Osteoblast (primary cell): ENCODE results near the gene CGRRF1. TPM values are rescaled to one million over a fixed set of nuclear protein-coding genes. Genes with fewer than 3 reads are reported as not detected.
A peak's percentile ranks its signal among the peaks of the same experiment; 100 is the strongest.

Source experiments
- DNase-seq: peaks from one replicate; pipeline ENCODE4 v3.0.0; 2011; ENCODE audit warnings: low spot score, mixed read lengths; ENCODE audit not compliant: insufficient read length; ENCODE audit errors: missing footprints
- H2AFZ ChIP-seq: 2 replicates; pipeline ENCODE4 v1.6.0; 2011; ENCODE audit warnings: mild to moderate bottlenecking, low read length
- H3K27ac ChIP-seq: 2 replicates; pipeline ENCODE4 v1.5.1; 2011; ENCODE audit warnings: mild to moderate bottlenecking, low read depth, low read length, moderate library complexity
- H3K27me3 ChIP-seq: 2 replicates; pipeline ENCODE4 v1.6.0; 2012; ENCODE audit warnings: mild to moderate bottlenecking, control low read depth, inconsistent platforms, low read length, moderate library complexity; ENCODE audit not compliant: insufficient read depth
- H3K36me3 ChIP-seq: 2 replicates; pipeline ENCODE4 v1.5.1; 2011; ENCODE audit warnings: mild to moderate bottlenecking, low read length, control low read depth, moderate library complexity; ENCODE audit not compliant: insufficient read depth
- H3K4me1 ChIP-seq: 2 replicates; pipeline ENCODE4 v1.5.1; 2011; ENCODE audit warnings: mild to moderate bottlenecking, low read length, control low read depth, moderate library complexity; ENCODE audit not compliant: insufficient read depth
- H3K4me2 ChIP-seq: 2 replicates; pipeline ENCODE4 v1.6.0; 2011; ENCODE audit warnings: mild to moderate bottlenecking, low read length; ENCODE audit not compliant: insufficient read depth
- H3K4me3 ChIP-seq: fragments of 200-600 bp; sonication (generic); 3 replicates; pipeline ENCODE4 v1.5.1; 2012; ENCODE audit warnings: mild to moderate bottlenecking, low read length, inconsistent platforms; ENCODE audit not compliant: insufficient read depth
- H3K79me2 ChIP-seq: 2 replicates; pipeline ENCODE4 v1.6.0; 2012; ENCODE audit warnings: mild to moderate bottlenecking, low read length, control low read depth, inconsistent platforms; ENCODE audit not compliant: insufficient read depth
- H3K9me3 ChIP-seq: 2 replicates; pipeline ENCODE4 v1.5.1; 2011; ENCODE audit warnings: low read depth, low read length, control low read depth
- H4K20me1 ChIP-seq: 2 replicates; pipeline ENCODE4 v1.6.0; 2012; ENCODE audit warnings: mild to moderate bottlenecking, low read length, control low read depth; ENCODE audit not compliant: insufficient read depth
- total RNA-seq: library from RNA; depleted of rRNA; stranded (reverse); fragments of >200 nt; gene quantifications from 2 replicates; pipeline ENCODE4 v1.2.3, GENCODE V29; 2012
- TF ChIP-seq, protein P1 (sequence below): IDR thresholded peaks from 2 replicates; pipeline ENCODE4 v1.5.1; 2011; ENCODE audit warnings: mild to moderate bottlenecking, low read depth, low read length, moderate library complexity; ENCODE audit errors: extremely low read depth

The CGRRF1 gene
- total RNA-seq, 1 donor, result 17.4 TPM

DNA sequence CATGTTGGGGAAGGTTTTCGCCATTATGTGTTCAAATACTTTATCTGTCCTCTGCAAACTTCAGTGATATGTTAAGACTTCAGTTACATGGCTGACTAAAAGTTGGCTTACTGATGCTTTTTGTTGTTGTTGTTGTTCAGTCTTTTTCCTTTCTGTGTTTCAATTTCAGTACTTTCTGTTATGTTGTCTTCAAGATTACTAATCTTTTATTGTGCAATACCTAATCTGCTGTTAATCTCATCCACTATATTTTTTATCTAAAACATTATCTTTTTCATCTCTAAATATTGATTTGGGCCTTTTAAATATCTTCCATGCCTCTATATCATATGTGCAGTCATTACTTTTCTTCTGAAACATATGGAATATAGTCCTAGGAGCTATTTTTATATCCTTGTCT lies 7.0 kb downstream of the CGRRF1 start:
- H3K27ac ChIP-seq, result no peak overlapping the region
- H3K36me3 ChIP-seq, result peaks cover 4% of the 10 kb centered on the region
- H3K4me2 ChIP-seq, result no peak overlapping the region
- DNase-seq, result no peak
- TF ChIP-seq, protein P1, sequence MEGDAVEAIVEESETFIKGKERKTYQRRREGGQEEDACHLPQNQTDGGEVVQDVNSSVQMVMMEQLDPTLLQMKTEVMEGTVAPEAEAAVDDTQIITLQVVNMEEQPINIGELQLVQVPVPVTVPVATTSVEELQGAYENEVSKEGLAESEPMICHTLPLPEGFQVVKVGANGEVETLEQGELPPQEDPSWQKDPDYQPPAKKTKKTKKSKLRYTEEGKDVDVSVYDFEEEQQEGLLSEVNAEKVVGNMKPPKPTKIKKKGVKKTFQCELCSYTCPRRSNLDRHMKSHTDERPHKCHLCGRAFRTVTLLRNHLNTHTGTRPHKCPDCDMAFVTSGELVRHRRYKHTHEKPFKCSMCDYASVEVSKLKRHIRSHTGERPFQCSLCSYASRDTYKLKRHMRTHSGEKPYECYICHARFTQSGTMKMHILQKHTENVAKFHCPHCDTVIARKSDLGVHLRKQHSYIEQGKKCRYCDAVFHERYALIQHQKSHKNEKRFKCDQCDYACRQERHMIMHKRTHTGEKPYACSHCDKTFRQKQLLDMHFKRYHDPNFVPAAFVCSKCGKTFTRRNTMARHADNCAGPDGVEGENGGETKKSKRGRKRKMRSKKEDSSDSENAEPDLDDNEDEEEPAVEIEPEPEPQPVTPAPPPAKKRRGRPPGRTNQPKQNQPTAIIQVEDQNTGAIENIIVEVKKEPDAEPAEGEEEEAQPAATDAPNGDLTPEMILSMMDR, result no peak
- no peak overlapping the region for H3K4me3 ChIP-seq
- no peak overlapping the region for H2AFZ ChIP-seq
- no peaks in the 10 kb centered on the region for H3K4me1 ChIP-seq
- no peaks in the 10 kb centered on the region for H3K9me3 ChIP-seq
- no peaks in the 10 kb centered on the region for H4K20me1 ChIP-seq
- no peaks in the 10 kb centered on the region for H3K27me3 ChIP-seq
- H3K79me2 ChIP-seq, result peaks cover 62% of the 10 kb centered on the region

DNA sequence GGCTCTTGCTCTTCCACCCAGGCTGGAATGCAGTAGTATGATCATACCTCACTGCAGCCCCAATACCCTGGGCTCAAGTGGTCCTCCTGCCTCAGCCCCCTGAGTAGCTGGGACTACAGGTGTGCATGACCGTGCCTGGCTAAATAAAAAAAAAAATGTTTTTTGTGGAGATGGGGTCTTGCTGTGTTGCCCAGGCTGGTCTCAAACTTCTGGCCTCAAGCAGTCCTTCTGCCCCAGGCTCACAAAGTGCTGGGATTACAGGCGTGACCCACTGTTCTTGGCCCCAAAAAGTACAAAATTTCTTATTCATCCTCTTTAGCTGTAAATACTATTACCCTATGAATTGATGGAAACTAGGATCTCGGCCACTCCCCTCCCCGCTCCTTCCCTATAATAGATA lies 14.7 kb downstream of the CGRRF1 start:
- H2AFZ ChIP-seq, result no peak overlapping the region
- TF ChIP-seq, protein P1, result no peak
- peaks cover 13% of the 10 kb centered on the region for H3K36me3 ChIP-seq
- peaks cover 8% of the 10 kb centered on the region for H3K79me2 ChIP-seq
- no peak overlapping the region for H3K27ac ChIP-seq
- H3K4me3 ChIP-seq, result no peak overlapping the region
- no peaks in the 10 kb centered on the region for H3K9me3 ChIP-seq
- no peaks in the 10 kb centered on the region for H3K27me3 ChIP-seq
- DNase-seq, result no peak
- no peak overlapping the region for H3K4me2 ChIP-seq
- no peaks in the 10 kb centered on the region for H3K4me1 ChIP-seq
- no peaks in the 10 kb centered on the region for H4K20me1 ChIP-seq

DNA sequence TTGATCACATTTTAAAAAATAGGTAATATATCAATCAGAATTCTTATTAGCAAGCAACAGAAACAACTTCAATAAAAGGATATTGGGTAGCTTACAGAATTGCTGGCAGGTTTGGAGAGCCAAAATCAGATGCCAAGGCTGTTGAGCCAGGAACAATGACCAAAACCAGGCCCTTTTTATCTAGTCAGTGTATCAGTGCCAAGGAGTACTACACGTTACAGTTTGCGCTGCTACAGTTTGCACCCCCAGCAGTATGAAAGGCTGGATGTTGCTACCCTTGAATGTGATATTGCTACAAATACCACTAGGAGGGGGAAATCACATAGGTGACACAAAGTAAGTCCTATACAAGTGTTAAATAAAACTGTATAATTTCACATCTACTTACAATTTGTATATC lies 19.3 kb downstream of the CGRRF1 start:
- Histone ChIP-seq H3K27ac (no peak overlapping the region), H3K4me2 (no peak overlapping the region)
- no peak for DNase-seq

DNA sequence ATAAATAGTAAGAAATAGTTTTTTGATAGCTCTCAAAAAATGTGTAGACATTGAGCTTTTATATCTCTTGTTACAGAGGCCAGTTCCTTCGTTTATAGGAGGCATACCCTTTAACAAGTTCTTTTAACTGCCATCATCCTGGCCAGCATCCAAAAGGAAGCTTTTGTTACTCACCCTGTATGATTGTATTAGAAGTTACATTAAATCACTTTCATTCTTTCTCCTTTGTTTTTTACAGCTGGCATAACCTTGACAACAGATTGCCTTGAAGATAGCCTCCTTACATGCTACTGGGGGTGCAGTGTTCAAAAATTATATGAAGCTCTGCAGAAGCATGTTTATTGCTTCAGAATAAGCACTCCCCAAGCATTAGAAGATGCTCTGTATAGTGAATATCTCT lies 20.1 kb downstream of the CGRRF1 start:
- peak; percentile 73 for DNase-seq
- Histone ChIP-seq H3K27me3 (no peaks in the 10 kb centered on the region), H3K79me2 (no peaks in the 10 kb centered on the region), H4K20me1 (no peaks in the 10 kb centered on the region), H3K4me1 (peaks cover 5% of the 10 kb centered on the region), H3K36me3 (no peaks in the 10 kb centered on the region), H3K9me3 (no peaks in the 10 kb centered on the region), H3K27ac (no peak overlapping the region), H2AFZ (no peak overlapping the region), H3K4me2 (no peak overlapping the region), H3K4me3 (no peak overlapping the region)
- TF ChIP-seq, protein P1, result no peak

More for the DNA sequence above, 19.3 kb downstream of the CGRRF1 start:
- H3K4me3 ChIP-seq, result no peak overlapping the region
- TF ChIP-seq, protein P1, result no peak
- H3K79me2 ChIP-seq, result no peaks in the 10 kb centered on the region
- H3K27me3 ChIP-seq, result no peaks in the 10 kb centered on the region
- H3K4me1 ChIP-seq, result peaks cover 5% of the 10 kb centered on the region
- H4K20me1 ChIP-seq, result no peaks in the 10 kb centered on the region
- H3K36me3 ChIP-seq, result no peaks in the 10 kb centered on the region
- no peaks in the 10 kb centered on the region for H3K9me3 ChIP-seq
- no peak overlapping the region for H2AFZ ChIP-seq
